ENCODE data around the gene RAB4A.

The RAB4A gene

DNA sequence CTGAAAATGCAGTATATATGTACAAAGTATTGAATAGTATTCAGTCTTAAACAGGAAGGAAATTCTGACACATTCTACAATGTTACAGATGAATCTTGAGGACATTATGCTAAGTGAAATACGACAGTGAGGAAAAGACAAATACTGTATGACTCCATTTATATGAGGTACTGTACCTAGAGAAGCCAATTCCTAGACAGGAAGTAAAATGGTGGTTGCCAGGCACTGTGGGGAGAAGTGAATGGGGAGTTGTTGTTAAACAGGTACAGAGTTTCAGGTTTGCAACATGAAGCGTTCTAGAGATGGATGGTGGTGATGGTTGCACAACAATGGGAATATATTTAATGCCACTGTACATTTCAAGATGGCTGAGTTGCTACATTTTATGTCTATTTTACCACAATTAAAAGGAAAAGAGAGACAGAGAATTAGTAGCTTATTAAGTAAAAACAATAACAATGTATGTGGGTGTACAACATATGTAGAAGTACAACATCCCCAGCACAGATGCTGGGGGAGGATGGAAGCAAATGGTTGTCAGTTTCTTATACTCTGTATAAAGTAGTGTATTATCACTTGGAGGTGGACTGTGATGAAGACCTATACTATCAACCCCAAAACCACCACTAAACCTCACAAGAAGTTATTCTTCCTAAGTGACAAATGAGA, 3.9 kb upstream of the RAB4A start:
- TF ChIP-seq, protein P1, sequence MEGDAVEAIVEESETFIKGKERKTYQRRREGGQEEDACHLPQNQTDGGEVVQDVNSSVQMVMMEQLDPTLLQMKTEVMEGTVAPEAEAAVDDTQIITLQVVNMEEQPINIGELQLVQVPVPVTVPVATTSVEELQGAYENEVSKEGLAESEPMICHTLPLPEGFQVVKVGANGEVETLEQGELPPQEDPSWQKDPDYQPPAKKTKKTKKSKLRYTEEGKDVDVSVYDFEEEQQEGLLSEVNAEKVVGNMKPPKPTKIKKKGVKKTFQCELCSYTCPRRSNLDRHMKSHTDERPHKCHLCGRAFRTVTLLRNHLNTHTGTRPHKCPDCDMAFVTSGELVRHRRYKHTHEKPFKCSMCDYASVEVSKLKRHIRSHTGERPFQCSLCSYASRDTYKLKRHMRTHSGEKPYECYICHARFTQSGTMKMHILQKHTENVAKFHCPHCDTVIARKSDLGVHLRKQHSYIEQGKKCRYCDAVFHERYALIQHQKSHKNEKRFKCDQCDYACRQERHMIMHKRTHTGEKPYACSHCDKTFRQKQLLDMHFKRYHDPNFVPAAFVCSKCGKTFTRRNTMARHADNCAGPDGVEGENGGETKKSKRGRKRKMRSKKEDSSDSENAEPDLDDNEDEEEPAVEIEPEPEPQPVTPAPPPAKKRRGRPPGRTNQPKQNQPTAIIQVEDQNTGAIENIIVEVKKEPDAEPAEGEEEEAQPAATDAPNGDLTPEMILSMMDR (IDR thresholded peaks at IDR 0.05; ENCODE audit: control insufficient read depth, insufficient read depth, low read depth, low read length, missing control alignments), result no peak
- no peak for DNase-seq (ENCODE audit: low read depth)
- H3K4me3 ChIP-seq (ENCODE audit: control insufficient read depth, low read depth, low read length), result no peak overlapping the region

DNA sequence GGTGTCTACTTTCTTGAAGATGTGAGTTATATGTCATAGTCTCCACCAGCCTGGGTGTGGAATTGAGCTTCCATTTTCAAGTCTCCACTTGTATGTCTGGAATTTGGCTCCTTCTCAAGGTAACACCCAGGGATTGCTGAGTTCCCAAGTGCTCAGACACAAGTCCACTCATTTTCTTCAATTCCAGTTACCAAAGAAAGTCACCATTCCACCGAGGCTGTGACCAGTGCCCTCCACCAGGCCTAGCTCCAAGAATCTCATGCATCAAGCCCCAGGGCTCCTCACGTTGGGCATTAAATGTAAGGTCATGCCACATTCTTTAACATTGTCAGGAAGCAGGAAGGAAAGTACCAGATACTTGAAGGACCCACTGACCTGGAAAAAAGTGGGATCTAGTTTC, 2.4 kb upstream of the RAB4A start:
- no peak for DNase-seq (ENCODE audit: low read depth)
- no peak overlapping the region for H3K4me3 ChIP-seq (ENCODE audit: control insufficient read depth, low read depth, low read length)
- TF ChIP-seq, protein P1 (IDR thresholded peaks at IDR 0.05; ENCODE audit: control insufficient read depth, insufficient read depth, low read depth, low read length, missing control alignments), result no peak

DNA sequence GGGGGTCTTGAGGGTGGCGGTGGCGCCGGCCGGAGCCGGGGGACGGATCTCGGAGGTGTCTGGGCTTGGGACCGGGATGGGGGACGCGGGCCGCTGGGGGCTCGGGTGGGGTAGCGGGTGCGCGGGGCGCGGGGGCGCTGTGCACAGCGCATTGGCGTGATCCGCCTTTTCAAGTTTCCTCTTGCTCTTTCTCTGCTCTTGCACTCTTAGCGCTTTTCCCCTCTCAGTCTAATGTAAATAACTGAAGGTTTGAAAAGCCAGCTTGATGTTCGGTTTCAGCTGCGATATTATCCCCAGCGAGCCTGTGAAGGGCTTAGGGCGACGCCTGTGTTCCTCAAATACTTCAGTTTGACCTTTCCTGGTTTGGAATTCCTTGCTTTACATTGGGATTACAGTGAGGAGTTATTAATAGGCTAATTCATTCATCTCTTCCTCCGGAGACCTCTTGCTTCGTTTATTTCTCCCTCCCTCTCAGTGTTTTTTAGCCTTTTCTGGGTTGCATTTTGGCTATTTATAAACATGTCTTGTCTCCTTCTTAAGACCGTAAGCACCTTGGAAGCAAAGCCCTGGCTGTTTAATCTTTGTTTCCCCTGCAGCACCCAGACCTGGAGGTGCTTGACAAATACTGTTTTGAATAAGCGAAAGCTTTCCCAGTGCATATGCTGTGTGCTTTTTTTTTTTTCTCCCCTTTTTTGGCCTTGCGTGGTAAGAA, 693 bp downstream of the RAB4A start:
- no peak for DNase-seq (ENCODE audit: low read depth)
- peak overlapping the region; percentile 54 for H3K4me3 ChIP-seq (ENCODE audit: control insufficient read depth, low read depth, low read length)
- TF ChIP-seq, protein P1 (IDR thresholded peaks at IDR 0.05; ENCODE audit: control insufficient read depth, insufficient read depth, low read depth, low read length, missing control alignments), result no peak

DNA sequence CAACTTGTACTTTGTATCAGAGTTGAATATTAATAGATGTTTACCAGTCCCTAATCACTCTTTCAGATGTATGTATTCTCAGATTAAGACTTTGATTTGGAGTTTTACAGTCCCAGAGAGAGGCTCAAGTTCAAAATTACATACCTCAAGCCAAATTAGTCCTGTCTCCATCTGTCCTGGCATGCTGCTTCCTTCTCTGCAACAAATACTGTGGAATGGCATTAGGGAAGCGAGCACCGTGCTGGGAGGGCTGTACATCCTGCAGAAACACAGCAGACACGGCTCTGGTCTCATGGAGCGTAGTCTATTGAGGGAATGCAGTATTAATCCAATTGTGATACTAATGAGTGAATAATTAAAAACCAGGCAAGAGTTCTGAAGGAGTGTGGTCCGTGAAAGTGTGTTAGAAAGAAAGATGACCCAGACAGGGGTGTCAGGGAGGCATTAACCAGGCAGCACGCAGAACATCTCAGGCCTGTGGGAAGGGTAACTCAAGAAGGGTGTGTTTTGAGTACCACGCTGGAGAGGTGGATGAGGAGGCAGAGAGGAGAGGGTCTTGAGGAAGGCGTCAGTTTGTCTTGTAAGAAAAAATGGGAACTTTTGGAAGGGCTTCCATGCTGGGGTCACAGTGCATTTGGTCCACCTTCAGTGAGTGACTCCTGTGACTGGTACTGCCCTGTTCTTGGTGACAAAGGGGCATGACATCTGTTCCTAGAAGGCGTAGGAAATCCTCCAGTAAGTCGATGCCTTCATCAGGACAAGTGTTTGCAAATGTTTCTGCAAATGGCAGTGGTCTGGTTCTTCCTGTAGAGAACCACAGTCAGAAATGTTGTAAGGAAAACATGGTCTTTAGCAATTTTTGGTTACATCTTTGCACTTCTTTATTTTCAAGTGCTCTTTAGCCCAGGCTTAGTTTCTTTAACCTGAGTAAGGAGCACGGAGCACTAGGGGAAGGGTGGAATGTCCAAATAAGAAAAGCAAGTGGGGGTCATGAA, 1.6 kb downstream of the RAB4A start:
- no peak for DNase-seq (ENCODE audit: low read depth)
- TF ChIP-seq, protein P1 (IDR thresholded peaks at IDR 0.05; ENCODE audit: control insufficient read depth, insufficient read depth, low read depth, low read length, missing control alignments), result no peak
- H3K4me3 ChIP-seq (ENCODE audit: control insufficient read depth, low read depth, low read length), result peak overlapping the region; percentile 54

DNA sequence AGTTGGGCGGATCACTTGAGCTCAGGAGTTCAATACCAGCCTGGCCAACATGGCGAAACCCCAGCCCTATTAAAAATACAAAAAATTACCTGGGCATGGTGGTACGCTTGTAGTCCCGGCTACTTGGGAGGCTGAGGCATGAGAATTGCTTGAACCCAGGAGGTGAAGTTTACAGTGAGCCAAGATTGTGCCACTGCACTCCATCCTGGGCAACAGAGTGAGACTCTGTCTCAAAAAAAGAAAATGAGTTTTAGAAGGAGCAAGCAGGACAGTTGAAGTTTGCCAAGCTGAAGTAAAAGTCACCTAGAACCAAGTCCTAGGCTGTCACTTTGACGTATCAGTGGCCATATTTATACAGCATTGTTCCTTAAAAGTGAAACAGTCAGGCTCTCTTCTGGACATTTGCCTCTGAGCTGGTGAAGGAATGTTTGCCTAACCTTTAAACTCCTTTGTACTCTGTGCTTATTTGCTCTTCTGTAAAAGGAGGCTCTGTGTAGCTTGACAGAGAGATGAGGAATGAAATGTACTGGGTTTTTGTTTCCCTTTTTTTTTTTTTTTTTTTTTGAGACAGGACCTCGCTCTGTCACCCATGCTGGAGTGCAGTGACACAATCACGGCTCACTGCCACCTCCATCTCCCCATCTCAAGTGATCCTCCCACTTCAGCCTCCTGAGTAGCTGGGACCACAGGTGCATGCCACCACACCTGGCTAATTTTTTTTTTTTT, 2.8 kb downstream of the RAB4A start:
- TF ChIP-seq, protein P1 (IDR thresholded peaks at IDR 0.05; ENCODE audit: control insufficient read depth, insufficient read depth, low read depth, low read length, missing control alignments), result no peak
- no peak overlapping the region for H3K4me3 ChIP-seq (ENCODE audit: control insufficient read depth, low read depth, low read length)
- no peak for DNase-seq (ENCODE audit: low read depth)

DNA sequence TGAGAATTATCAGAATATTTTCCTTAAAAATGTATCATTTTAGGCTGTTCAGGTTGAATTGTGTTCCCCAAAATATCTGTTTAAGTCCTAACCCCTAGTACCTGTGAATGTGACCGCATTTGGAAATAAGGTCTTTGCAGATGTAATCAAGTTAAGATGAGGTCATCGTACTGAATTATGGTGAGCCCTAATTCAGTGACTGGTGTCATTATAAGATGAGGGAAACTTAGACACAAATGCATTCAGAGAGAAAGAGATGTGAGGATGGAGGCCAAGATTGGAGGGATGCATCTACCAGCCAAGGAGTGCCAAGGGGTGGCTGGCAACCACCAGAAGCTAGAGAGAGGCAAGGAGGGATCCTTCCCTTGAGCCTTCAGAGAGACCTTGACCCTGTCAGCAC, 4.1 kb downstream of the RAB4A start:
- TF ChIP-seq, protein P1 (IDR thresholded peaks at IDR 0.05; ENCODE audit: control insufficient read depth, insufficient read depth, low read depth, low read length, missing control alignments), result no peak
- H3K4me3 ChIP-seq (ENCODE audit: control insufficient read depth, low read depth, low read length), result no peak overlapping the region
- DNase-seq (ENCODE audit: low read depth), result no peak

Data from AG09309 (cell line).